Stimulated activated CD4-positive, alpha-beta T cell treated with anti-CD3 and anti-CD28 coated beads, Interleukin-4, amount 100 ng/mL, for 24 hours (primary cell): ENCODE results near the gene MTSS2.

Source experiments
- DNase-seq: peaks from one replicate; pipeline ENCODE4 v3.0.0-alpha.2; 2020

The MTSS2 gene

DNA sequence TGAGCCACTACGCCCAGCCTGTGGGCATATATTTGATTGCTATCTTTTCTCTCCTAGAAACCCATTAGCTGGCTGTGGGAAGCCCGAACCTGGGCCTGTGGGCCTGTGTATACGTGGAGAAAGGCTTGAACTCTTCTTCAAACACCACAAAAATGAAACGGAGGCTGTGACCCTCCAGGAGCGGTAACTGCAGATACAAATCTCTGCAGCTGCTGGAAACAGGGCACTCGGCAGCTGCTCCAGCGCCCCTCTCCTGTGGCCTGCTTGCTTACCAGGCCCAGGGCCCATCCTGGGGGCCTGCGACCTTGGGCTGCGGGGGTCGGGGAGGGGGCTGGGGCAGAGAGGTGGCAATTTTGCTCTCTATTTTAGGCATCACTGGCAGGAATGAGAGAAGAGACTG is 28.0 kb upstream of the MTSS2 start:
- DNase-seq = no peak

DNA sequence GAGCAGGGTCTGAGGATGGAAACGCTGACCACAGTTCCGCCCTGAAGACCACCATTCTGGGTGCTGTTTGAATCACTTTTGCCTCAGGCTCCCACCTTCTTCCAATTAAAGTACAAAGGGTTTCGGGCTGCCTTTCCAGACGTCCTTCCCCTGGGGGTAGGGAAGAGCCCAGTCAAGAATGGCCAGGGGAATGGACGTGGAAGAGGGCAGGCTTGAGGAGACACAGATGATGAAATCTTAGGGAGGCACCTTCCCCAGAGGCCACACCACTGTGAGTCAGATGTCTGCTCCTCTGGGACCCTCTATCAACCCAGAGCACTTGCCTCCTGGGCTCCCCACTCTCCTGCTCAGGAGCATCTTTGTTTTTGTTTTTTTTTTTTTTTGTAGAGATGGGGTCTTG is 27.5 kb upstream of the MTSS2 start:
- DNase-seq = no peak

DNA sequence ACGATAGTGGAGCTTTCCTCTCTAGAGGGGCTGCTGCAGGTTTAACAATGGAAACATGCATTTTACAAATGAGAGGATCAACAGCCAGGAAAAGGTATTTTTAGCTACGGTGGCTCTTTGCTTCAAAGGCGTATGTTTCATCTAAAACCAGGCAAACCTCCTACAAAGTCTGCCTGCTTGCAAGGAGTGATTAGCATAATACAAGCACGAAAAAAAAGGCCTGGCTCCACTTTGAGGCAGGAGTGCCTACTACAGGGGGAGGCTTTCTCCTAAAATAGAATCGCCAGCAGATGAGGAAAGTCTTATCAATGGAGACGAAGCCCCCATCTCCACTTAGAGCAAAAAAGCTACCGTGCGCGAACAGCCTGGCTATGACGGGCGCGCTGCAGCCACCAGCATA is 27.1 kb upstream of the MTSS2 start:
- DNase-seq = no peak

DNA sequence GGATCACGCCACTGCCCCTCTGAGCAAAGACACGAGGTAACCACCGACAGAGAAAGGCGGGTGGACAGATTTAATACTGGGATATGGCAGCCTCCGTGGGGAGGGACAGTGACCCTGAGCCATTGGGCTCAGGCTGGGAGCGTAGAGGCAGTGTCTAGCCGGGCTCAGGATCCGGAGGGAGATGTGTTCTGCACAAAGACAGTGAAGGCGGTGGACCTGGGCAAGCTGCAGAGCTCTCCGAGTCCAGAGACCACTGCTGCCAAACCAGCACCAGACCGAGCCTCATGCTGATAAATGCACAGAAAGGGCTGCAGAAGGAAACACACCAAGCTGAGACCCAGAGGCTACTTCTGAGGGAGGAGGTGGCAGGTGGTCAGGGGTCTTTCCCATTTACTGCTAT is 26.5 kb upstream of the MTSS2 start:
- DNase-seq = no peak

DNA sequence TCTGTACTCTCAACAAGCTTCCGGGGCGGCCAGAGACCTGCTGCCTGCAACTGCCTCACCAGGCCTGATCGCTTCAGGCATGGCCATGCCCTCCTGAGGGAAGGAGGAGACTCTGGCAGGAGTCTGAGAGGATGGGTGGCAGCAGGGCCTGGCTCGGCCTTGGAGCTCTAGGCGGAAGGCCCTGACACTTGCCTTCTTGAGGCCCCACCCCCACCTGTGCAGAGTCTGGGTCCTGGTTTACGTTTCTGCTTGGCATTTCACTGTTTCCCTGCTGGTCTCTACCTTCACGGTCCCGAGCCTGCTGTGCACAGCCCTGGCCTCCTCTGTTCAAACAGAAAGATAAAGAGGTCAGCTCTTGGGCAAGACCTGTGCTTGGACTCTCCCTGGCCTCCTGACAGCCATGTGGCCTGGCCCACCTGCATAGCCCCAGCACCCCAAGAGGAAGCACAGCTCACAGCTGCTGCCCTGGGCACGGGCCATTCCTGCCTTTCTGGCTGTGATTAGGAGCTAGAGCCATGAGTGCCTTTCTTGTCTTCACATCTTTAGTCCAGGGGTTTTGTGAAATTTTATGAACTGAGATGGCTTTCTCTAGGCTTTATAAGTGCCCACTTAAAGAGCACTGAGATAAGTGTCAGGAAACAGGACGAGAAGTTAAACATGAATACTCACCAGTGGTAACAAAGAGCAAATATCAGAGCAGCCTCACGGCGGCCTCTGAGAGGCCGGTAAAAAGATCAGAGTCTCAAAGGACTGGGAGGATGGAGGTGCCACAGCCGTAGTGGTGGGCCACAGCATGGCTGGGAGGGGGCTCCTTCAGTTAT is 25.6 kb upstream of the MTSS2 start:
- no peak for DNase-seq

DNA sequence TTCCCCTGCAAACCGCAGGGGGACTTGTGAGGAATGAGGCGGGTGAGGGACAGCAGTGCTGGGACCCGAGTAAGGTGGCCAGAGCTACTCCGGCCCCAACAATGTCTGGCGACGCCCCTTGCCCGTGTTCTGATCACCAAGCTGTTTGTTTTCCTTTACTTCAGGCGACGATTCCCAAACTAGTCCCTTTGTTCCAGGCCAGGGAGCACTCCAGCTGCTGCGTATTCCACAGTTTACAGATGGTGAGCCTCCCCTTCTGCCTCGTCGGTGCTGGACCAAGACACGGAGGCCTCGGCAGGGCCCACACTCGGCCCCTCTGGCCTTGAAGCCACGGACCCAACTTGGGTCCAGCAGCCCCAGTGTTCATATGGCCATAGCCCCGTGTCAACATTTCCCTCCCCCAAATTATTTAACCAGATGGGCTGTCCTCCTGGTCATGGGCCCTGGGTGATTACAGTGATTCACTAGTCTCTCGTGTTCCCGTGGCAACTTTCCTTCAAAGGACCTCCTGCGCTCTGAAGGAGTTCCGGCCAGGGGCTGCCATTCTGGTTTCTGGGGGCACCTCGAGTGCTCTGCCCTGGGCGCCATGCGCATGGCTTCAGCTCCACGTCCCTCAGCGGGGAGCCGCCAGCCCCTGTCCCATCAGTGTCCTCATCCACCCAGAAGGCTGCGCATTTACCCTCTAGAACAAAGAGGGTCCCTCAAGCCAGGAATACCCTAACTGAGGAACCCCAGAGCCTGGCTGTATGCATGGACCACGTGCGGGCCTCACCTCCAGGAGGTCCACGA is 24.8 kb upstream of the MTSS2 start:
- DNase-seq = no peak

DNA sequence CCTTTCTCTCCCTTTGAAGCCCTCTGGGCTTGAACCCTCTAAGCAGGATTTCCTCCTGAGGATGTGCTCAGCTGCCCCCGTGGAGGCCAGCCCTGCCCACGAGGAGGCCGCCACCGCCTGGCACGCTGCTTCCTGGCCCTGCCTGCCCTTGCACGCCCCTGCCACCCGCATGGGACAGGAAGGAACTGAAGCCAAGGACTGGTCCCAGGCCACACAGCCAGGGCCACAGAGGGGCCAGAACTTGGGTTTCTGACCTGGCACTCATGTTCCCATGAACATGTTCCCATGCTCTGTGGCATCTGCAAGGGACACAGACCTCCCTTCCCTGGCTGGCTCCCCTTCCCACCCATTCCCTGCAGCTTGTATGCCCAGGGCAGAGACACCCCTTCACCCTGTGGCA is 24.1 kb upstream of the MTSS2 start:
- no peak for DNase-seq

DNA sequence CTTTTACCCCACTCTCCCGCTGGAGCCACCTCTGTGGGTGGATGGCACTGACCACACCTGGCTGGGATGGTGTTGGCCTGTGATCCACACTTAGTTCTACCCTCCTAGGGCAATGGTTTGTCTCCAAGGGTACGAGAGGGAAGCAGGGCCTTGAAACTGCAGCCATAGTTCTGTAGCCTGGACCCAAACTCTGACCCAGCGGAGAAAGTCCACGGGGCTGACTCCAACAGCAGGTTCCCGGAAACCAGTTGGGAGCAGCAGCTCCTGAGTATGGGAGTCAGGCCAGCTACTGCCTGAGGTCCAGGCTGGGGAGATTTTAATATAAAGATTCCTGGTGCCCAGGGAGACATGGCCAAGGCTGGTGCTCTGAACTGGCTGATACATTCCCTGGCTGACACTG is 23.6 kb upstream of the MTSS2 start:
- DNase-seq = no peak

DNA sequence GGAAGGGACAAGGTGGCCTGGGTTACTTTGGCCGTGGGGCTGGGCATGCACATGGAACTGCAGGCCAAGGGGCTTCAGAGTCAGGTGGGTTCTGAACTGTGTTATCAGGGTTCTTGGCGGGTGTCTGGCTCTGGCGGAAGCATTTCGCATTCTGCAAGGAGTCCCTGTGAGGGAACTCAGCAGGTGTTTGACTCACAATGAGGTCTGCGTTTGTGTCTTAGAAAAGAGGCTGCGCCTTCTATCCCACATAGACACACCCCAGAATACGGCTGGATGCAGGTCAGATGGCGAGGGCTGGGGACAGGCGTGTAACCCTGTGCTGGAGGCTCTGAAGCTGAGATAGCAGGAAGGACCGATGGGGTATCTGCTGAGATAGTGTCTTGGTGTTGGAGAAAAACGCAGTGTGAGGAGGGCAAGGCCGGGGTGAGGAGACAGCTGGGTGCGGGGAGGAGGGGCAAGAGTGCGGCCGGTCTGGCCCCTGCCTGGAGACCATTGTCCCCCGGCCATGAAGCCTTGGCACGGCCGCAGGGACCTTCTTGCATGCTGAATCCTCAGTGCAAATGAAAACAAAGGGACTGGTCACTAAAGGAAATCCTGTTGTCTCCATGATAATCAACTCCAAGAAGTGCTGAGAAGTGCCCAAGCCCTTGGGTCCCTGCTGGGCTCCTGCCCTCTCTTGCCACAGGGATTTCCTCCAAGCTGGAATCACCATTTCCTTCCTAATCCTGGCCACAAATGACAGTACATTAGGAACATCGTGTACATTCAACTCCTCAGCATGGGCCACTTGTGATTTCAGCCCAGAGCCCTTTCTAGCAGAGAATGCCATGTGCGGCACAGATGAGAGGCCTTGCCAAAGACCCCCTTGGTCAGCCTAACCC is 22.8 kb upstream of the MTSS2 start:
- no peak for DNase-seq

DNA sequence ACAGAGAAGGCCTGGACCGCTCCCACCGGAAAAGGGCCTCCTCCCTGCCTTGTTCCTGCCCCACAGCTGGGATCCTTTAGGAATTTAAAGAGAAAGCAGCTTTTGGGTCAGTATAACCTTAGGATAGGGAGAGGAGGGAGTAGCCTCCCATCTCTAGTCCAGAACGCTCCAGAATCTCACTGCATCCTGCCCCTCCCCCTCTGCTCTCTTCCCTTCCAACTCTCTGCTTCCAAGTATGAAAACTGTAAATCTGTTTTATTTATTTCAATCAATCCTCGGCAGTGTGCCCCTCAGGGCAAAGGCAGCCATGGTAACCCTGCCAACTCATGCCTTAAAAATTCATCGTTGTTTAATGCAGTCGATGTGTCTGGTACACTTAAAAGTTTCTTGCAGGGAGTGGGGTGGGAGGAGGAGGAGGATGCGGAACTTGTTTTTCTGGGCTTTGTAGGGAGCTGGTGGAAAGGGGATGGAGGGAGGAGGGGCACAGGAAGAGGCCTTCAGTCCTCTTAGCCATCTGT is 21.2 kb upstream of the MTSS2 start:
- no peak for DNase-seq

DNA sequence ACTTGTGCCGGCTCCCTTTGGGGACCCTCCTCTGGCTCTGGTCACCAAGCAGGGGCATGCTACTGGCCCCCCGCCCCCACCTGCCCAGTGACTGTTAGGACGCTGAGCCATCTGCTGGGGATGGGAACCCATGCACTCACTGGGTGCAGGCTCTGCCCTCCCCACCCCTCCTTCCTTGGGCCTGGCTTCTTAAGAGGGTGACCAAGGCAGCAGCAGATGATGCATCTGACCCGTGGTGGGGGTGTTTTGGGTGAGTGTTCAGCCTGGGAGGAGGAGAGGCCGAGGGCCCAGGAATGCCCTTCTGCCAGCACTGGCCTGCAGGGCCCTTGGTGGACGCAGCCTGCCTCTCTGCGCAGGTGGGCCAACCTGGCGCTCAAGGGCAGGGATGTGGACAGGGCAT is 19.2 kb upstream of the MTSS2 start:
- no peak for DNase-seq

DNA sequence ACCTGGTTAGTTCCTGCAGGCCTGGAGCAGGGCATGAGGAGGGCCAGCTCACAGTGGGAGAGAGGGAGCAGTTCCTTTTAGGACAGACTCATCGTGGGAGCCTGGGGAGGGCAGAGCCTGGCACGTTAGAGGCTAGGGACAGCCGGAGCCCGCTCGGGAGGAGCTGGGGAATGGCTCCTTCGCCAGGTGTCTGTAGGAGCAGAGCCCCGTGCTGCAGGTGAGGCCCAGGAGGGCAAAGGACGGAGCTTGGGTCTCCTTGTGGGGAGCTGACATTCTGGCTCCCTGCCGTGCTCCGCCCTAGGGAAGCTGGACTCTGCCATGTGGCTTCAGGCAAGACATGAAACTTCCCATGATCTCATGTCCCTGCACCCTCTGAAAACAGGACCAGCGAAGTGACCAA is 18.7 kb upstream of the MTSS2 start:
- no peak for DNase-seq

DNA sequence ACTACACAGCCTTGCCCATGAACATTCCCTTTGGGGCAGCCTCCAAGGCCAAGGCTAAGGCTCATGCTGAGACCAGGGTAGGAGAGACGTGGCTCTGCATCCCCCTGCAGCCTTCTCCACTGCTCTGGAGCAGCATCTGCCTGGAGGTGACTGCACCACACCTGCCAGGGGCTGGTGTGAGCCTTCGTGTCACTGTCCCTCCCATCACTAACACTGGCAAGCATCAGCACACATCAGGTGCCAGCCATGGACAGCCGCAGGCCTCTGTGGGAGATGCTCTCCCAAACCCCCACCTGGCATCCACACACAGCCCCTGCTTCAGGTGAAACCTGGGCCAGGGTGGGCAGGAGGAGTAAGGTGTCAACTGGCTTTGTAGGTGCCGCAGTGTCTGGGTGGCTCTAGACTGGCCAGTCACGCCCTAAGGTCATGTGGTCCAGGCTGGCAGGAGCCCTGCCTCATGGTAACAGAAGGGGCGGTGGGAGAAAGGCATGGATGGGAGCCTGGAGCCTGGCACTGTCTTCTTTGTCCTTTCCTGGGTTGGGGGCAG is 18.1 kb upstream of the MTSS2 start:
- no peak for DNase-seq

DNA sequence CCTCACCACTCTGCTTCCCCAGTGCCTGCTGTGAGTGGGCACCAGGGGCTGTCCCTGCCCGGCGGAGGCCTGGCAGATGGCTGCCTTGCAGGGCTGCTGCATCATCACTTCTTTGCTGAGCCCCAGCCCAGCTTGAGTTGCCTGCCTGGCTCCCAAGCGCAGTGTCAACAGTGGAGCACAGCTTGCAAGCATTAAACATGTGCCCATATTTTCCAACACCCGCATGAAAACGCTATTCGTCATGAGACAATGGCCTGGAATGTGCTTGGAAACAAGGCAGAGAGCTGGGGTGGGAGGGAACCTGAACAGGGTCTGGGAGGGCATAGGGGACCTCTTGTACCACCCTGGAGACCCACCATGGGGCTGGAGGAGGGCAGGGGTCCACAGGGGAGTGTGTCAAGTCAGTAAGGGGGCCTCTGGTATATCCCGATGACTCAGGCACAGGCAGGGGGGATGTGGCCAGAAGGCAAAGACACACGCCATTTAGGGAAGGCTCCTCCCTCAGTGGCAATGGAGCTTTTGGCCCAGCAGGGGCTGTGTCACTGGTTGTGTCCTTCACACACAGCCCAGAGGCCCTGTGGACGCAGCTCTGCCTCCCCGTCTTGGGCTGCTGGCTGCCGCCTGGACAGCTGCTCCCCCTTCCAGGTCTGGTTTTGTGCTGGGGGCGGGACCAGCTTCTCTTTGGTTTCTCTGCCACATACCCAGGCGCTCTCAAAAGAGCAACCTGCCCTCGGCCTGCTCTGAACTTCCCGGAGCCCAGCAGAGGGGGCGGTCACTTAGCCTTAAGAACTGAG is 17.4 kb upstream of the MTSS2 start:
- DNase-seq = no peak

DNA sequence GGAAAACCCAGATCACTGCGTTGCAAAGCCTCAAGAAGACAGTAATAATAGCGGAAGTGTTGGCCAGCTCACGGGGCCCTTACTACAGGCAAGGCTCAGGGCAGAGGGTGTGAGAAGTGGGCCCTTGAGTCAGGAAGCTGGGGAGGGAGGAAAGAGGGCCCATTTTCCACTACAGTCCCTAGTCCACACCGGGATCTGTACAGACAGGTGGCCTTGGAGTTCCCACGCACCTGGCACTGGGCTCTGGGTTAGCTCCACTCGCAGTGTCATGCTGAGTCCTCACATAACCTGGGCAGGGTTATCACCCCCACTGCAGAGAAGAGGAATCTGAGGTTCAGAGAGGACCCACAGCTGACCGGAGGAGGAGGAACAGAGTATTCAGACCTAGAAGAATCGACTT is 16.8 kb upstream of the MTSS2 start:
- DNase-seq = no peak

DNA sequence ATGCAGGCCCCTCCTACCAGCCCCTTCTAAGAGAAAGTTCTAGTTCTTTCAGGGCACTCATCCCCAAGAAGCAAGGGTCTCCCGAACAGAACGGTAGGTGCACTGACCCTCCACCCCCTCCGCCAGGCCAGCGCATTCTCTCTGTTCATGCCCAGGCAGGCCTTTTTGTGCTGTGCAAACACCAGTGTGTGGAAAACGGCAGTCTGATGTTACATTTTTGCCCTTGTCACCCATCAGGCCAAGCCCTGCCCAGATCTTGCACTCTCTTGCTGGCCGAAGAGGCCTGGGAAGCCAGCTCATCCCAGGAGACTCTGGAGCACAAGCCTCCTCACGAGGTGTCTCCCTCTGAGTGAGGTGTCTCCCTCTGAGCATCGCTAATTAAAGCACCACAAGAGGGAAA is 16.1 kb upstream of the MTSS2 start:
- no peak for DNase-seq

DNA sequence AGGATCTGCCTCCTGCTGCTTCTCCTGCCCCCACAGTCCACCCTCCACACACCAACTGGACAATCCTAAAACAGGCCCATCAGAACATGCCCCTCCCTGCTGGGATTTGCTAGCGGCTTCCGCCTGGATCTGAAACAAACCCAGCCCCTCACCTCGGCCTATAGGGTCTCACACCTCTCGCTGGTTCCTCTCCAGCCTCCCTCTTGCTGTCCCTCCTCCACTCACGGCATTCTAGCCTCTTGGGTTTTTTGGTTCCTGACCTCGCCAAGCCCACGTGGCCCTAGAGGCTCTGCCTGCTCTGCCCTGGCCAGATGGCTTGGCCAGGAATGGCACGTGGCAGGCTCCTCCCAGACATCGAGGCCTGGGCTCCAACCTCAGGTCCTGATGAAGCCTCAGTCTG is 15.7 kb upstream of the MTSS2 start:
- DNase-seq = no peak

DNA sequence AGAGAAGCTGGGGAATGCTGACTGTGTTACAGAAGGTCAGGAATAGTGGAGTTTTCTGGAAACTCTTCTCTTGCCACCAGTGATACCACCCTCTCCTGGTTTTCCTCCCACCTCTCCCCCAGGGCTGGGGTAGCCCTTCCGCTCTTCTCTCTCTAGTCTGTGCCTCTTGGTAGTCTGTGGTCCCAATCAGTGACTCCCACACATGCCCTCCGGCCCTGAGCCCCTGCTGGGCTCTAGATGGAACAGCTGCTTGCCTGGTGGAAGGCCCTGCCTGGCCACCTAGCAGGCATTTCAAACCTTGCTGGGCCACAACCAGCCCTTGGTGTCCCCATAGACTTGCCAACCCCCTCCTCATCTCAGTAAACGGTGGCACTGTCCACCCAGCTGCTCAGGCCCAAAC is 15.2 kb upstream of the MTSS2 start:
- DNase-seq = no peak

DNA sequence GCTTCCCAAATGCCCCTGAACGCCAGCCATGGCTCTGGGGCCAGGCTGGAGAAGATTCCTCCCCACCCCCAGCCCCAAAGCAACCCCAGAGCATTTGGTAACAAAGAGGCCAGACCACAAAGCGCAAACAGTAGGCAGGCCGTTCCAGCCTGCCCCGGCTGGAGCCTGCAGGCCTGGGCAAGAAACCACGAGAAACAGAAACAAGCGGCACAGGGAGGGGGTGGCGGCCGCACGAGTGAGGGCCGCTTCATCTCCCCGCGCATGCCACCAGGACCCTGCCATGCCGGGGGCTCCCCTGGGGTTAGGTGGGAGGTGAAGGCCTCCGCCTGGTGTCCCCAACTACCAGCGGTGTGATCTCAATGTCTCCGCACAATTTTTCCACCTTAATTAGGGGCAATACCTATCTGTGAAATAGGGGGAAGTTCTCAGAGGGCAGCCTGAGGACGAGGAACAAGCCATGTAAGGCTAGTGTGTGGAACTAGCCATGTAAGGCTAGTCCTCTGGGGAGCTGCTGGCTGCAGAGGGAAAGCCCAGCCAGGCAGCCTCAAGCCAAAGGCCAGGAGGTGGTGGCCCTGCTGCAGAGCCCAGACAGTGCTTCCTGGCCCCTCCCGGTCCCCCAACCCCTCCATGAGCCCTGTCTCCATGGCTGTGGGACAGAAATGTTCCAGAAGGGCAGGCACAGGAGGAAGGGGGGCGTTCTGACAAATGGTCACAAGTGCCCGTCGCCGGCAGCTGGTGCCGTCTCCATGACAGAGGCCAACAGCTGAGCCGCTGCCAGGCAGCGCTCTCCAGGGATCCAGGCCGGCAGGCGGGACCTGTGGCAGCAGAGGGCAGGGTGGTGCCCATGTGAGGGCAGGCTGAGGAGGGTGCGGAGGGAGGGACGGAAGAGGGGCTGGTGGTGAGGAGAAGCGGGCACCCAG is 14.5 kb upstream of the MTSS2 start:
- DNase-seq = no peak

DNA sequence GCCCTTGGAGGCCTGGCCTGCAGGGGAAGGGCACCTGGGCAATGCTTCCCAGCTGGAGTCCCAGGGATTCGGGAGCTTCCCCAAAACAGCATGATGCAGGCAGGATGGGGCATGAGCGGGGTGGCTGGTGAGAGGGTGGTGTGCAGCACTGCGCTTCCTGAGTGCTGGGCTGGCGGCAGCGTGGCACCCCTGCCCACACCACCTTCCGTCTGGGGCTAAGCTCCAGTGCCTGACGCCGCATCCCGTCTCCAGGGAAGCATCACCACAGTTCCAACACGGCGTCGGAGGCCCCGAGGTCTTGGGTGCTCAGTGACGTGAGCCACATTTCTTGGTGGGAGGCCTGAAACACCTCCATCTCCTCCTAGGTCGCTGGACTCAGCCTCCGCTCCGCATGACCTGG is 13.8 kb upstream of the MTSS2 start:
- no peak for DNase-seq

DNA sequence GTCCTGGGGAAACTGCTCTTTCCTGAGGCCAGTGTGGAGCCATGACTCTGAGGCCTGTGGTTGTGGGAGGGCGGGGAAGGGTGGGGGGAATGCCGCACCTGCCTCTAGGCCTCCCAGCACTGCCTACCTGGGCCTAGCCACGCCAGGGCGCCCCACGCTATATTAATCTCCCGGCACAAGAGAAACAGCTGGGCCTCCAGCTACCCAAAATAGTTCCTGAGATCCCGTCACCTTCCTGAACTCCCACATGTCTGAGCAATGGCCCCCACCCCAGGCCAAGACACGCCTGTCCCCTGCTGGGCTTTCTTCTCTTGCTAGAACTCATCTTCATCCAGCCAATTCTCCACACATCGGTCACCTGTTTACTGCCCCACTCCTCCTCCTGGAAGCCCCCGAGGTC is 13.0 kb upstream of the MTSS2 start:
- DNase-seq = no peak
